ENCODE data around the gene ATP4B. TPM values are rescaled to one million over a fixed set of nuclear protein-coding genes. Genes with fewer than 3 reads are reported as not detected.

Gene ATP4B
- not detected in 2 replicates for total RNA-seq (2014; rRNA removed; shearing (Covaris generic))

GRCh38 chr13:113657851-113658741 lies at the start of gene ATP4B:
Gene ATP4B (minus strand): TSS chr13:113658198. CDS start chr13:113658144, 54 bp downstream.
- in situ Hi-C loops (cut with HindIII; ENCODE audit: low sequenced_read_pairs): no loop called here
- no peak for DNase-seq (ENCODE audit: low spot score)

DNA sequence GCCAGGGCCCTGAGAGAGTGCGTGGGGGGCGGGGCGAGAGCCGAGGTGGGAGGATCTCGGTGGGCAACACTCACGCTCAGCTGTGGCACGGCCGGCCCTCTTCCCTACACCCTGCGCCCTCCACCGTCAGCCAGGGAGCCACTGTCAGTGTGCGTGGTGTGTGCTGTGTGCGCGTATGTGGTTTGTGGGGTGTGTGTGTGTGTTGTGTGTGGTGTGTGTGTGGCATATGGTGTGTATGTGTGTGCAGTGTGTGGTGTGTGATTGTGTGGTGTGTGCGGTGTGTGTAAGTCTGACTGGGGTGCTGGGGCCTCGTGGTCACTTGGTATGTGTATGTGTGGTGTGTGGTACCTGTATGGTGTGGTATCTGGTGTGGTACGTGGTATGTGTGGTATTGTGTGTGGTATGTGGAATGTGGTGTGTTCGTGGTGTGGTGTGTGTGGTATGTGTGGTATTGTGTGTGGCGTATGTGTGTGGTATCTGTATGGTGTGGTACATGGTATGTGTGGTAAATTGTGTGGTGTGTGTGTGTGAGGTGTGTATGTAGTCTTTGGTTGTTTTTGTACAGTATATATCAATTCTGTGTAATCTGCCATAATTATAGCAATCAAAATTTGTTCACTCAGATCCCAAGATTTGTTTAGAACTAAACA lies 14.1 kb upstream of the ATP4B start:
- no peak for DNase-seq (ENCODE audit: low spot score)
- in situ Hi-C loops (cut with HindIII; ENCODE audit: low sequenced_read_pairs): no loop called here

DNA sequence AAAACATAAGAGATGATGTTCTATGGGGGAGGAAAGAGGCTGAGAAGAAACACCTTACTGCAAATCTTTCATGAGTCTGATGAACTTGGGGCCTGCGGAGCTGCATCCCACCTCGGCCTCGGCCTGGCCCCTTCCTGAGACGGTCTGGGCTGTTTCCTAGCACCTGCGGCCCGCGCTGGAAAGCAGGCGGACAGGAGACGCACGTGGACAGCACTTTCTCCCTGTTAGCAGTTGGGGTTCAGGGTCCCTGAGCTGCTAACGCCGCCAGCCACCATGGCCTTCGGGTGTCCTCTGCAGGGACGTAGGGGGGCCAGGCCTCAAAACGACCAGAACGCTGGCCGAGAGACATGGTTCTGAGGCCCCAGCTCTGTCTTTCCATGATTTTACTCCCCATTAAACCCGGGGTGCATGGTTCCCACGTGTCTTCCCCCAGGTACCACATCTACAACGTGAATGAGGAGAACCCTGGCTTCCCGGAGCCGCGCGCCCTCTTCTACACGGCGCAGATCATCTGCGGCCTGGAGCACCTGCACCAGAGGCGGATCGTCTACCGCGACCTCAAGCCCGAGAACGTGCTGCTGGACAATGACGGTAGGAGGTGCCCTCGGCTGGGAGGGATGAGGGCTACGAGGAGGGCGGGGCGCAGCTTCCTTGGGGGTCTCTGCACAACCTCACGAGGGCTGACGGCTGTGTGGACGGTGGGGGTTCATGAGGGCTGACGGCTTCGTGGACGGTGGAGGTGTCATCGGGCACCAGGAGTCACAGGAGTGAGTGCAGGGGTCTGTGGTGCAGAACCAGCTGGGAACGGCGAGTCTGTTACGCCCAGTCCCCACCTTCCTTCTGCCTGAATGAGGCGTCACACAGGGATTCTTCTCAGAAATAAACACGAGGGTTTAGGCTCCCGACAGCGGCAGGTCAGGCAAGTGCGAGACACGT lies 13.3 kb upstream of the ATP4B start:
- in situ Hi-C loops (cut with HindIII; ENCODE audit: low sequenced_read_pairs): no loop called here
- DNase-seq (ENCODE audit: low spot score): no peak

GRCh38 chr13:113670541-113670940 lies 12.5 kb upstream of the ATP4B start:
- in situ Hi-C loops (cut with HindIII; ENCODE audit: low sequenced_read_pairs): no loop called here
- no peak for DNase-seq (ENCODE audit: low spot score)

- in situ Hi-C loops (cut with HindIII; ENCODE audit: low sequenced_read_pairs): no loop called here
- no peak for DNase-seq (ENCODE audit: low spot score)
Observed at GRCh38 chr13:113669755-113670341, 11.8 kb upstream of the ATP4B start.

- no peak for DNase-seq (ENCODE audit: low spot score)
- in situ Hi-C loops (cut with HindIII; ENCODE audit: low sequenced_read_pairs): no loop called here
Observed at GRCh38 chr13:113669231-113669754, 11.3 kb upstream of the ATP4B start.

- in situ Hi-C loops (cut with HindIII; ENCODE audit: low sequenced_read_pairs): no loop called here
- no peak for DNase-seq (ENCODE audit: low spot score)
Observed at GRCh38 chr13:113668491-113668971, 10.5 kb upstream of the ATP4B start.

DNA sequence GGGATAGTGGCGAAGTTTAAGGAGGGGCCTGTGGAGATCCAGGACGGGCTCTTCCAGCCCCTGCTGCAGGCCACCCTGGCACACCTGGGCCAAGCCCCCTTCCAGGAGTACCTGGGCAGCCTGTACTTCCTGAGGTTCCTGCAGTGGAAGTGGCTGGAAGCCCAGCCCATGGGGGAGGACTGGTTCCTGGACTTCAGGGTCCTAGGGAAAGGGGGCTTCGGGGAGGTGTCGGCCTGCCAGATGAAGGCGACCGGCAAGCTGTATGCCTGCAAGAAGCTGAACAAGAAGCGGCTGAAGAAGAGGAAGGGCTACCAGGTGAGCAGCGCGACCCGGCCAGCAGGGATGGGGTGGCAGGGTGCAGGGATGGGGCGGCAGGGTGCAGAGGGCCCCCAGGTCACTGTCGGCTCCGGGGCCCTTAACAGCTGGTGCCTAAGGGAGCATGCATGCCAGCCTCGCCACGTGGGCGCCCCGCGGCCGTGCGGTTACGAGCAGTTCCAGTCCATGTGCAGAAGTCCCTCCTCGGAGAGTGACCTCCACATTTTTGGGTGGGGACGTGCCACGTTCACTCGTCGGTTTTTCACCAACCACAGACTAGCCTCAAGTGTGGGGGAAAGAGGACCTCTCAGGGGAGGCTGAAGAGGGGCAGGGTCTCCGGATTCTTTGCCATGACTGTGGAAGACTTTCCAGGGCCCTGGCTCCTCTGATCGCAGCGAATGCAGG lies 9.9 kb upstream of the ATP4B start:
- DNase-seq (ENCODE audit: low spot score): no peak
- in situ Hi-C loops (cut with HindIII; ENCODE audit: low sequenced_read_pairs): no loop called here

DNA sequence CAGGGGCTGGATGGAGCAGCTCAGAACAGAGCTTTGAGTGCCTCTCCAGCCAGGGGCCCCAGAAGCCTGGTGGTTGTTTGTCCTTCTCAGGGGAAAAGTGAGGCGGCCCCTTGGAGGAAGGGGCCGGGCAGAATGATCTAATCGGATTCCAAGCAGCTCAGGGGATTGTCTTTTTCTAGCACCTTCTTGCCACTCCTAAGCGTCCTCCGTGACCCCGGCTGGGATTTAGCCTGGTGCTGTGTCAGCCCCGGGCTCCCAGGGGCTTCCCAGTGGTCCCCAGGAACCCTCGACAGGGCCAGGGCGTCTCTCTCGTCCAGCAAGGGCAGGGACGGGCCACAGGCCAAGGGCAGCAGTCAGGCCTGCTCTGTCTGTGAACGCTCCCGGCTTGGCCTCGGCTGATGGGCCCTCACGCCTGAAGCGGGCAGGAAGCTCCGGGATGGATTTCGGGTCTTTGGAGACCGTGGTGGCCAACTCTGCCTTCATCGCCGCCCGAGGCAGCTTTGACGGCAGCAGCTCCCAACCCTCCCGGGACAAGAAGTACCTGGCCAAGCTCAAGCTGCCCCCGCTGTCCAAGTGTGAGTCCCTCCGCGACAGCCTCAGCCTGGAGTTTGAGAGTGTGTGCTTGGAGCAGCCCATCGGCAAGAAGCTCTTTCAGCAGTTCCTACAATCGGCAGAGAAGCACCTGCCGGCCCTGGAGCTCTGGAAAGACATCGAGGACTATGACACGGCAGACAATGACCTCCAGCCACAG lies 9.1 kb upstream of the ATP4B start, which contains the start of gene GRK1:
TSS of gene GRK1 (plus strand) at position 269 of the 751 bp plus-strand sequence. CDS start at position 437, 168 bp downstream.
- in situ Hi-C loops (cut with HindIII; ENCODE audit: low sequenced_read_pairs): no loop called here

DNA sequence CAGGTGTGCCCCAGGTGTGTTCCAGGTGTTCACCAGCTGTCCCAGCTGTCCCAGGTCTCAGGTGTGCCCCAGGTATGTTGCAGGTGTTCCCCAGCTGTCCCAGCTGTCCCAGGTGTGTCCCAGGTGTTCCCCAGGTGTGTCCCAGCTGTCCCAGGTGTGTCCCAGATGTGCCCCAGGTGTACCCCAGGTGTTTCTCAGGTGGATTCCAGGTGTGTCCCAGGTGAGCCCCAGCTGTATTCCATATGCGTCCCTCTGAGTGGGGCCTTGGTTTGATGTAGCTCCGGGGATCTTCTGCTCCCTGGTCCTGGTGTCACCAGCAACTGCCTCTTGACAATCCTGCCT lies 8.3 kb upstream of the ATP4B start:
- DNase-seq (ENCODE audit: low spot score): no peak
- in situ Hi-C loops (cut with HindIII; ENCODE audit: low sequenced_read_pairs): no loop called here

More for the DNA sequence above, 9.1 kb upstream of the ATP4B start, which contains the start of gene GRK1:
- DNase-seq (ENCODE audit: low spot score): no peak

GRCh38 chr13:113665597-113666328 lies 7.8 kb upstream of the ATP4B start:
- in situ Hi-C loops (cut with HindIII; ENCODE audit: low sequenced_read_pairs): no loop called here
- DNase-seq (ENCODE audit: low spot score): no peak

- in situ Hi-C loops (cut with HindIII; ENCODE audit: low sequenced_read_pairs): no loop called here
- no peak for DNase-seq (ENCODE audit: low spot score)
Observed at GRCh38 chr13:113664751-113665596, 7.0 kb upstream of the ATP4B start.

- in situ Hi-C loops (cut with HindIII; ENCODE audit: low sequenced_read_pairs): no loop called here
- no peak for DNase-seq (ENCODE audit: low spot score)
Observed at GRCh38 chr13:113663934-113664333, 5.9 kb upstream of the ATP4B start.

- in situ Hi-C loops (cut with HindIII; ENCODE audit: low sequenced_read_pairs): no loop called here
- DNase-seq (ENCODE audit: low spot score): no peak
Observed at GRCh38 chr13:113661509-113661908, 3.5 kb upstream of the ATP4B start.

DNA sequence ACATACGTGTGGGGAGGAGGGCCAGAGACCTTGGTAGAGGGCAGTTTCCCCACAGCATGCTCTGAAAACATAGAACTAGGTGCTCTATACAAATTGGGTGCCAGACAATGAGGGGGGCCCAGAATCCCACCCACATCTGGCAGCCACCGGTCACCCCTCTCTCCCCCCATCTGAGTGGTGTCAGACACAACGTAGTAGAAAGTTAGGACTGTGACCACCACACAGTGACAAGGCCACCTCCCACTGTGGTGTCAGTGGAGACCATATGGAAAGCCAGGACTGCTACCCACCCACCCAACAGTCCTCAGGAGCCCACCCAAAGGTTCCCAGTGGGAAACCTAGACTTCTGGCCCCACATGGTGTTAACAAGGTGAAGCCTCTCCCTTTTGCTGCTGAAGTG lies 2.1 kb upstream of the ATP4B start:
- DNase-seq (ENCODE audit: low spot score): no peak
- in situ Hi-C loops (cut with HindIII; ENCODE audit: low sequenced_read_pairs): no loop called here

DNA sequence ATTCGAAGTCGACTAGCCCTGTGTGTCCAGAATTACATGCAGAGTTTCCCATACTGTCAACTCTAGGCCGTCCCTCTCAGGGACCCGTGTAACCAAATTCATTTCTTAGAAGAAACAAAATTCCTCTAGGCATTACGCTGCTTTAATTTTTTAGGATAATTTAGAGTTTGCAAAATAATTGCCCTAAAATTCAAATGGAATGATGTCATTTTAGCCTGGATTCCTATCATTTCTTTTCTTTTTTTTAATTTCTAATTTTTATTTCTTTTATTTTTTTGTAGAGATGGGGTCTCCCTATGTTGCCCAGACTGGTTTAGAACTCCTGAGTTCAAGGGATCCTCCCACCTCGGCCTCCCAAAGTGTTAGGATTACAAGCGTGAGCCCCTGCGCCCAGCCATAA lies 1.3 kb upstream of the ATP4B start:
- in situ Hi-C loops (cut with HindIII; ENCODE audit: low sequenced_read_pairs): no loop called here
- DNase-seq (ENCODE audit: low spot score): no peak

All from G401 (cell line).